Measurements from ENCODE around the gene SALL1.

The SALL1 gene

GRCh38 chr16:51154271-51155171 lies 3.5 kb upstream of the SALL1 start:
- 11% methylated on average over 55 of the region's 55 CpGs for WGBS
- Histone ChIP-seq H3K4ac (ENCODE audit: low read depth in 1 of 2, low read length in 2 of 2) (peak overlapping the region; percentile 93), H2BK120ac (ENCODE audit: low read depth, low read length) (peak overlapping the region; percentile 83), H3K18ac (ENCODE audit: low read depth in 1 of 2, low read length in 2 of 2) (peak overlapping the region; percentile 82 to 99), H3K9ac (ENCODE audit: low read length) (peak overlapping the region; percentile 70), H3K14ac (ENCODE audit: low read length in 2 of 2) (no peak overlapping the region), H3K9me3 (ENCODE audit: control insufficient read depth, low read length) (no peaks in the 10 kb centered on the region), H3K27ac (ENCODE audit: low read length, poor library complexity, severe bottlenecking) (no peak overlapping the region), H2BK15ac (ENCODE audit: low read depth, poor library complexity, severe bottlenecking) (peak overlapping the region; percentile 90), H3K4me2 (ENCODE audit: low read length, poor library complexity, severe bottlenecking) (peak overlapping the region; percentile 94), H2BK5ac (ENCODE audit: low read depth, low read length, poor library complexity, severe bottlenecking) (no peak overlapping the region), H4K91ac (ENCODE audit: low read length) (peak overlapping the region; percentile 91), H2AK5ac (ENCODE audit: low read length, severe bottlenecking) (no peak overlapping the region), H3K23ac (ENCODE audit: low read length in 2 of 2) (peak overlapping the region in 1 of 2 experiments; percentile 6), H2BK12ac (ENCODE audit: low read length in 2 of 2) (peak overlapping the region; percentile 49 to 94), H3K36me3 (ENCODE audit: control insufficient read depth in 1 of 2, insufficient read depth in 2 of 2, low read depth in 1 of 2, low read length in 2 of 2) (no peaks in the 10 kb centered on the region), H3K4me3 (ENCODE audit: insufficient read depth in 1 of 2, low read depth in 1 of 2, low read length in 2 of 2) (peak overlapping the region; percentile 20 to 75), H4K8ac (ENCODE audit: low read length) (peak overlapping the region; percentile 81), H3K27me3 (ENCODE audit: control insufficient read depth in 1 of 2, insufficient read depth in 1 of 2, low read length in 2 of 2) (peaks cover 49 to 58% of the 10 kb centered on the region in 2 experiments), H2AFZ (ENCODE audit: low read depth, low read length) (peak overlapping the region; percentile 44), H3K4me1 (ENCODE audit: control insufficient read depth, insufficient read depth, low read depth, low read length) (peaks cover 33% of the 10 kb centered on the region), H3K79me1 (replicated peaks; ENCODE audit: low read length, poor library complexity, severe bottlenecking) (peaks cover 8% of the 10 kb centered on the region)
- DNase-seq: peak; percentile 66

GRCh38 chr16:51153577-51154031 lies 2.5 kb upstream of the SALL1 start:
- Histone ChIP-seq H3K18ac (ENCODE audit: low read depth in 1 of 2, low read length in 2 of 2) (peak overlapping the region in 1 of 2 experiments; percentile 92), H3K36me3 (ENCODE audit: control insufficient read depth in 1 of 2, insufficient read depth in 2 of 2, low read depth in 1 of 2, low read length in 2 of 2) (no peaks in the 10 kb centered on the region), H3K27me3 (ENCODE audit: control insufficient read depth in 1 of 2, insufficient read depth in 1 of 2, low read length in 2 of 2) (peaks cover 49 to 59% of the 10 kb centered on the region in 2 experiments), H4K8ac (ENCODE audit: low read length) (peak overlapping the region; percentile 10), H3K9ac (ENCODE audit: low read length) (peak overlapping the region; percentile 89), H3K4me2 (ENCODE audit: low read length, poor library complexity, severe bottlenecking) (peak overlapping the region; percentile 74), H3K9me3 (ENCODE audit: control insufficient read depth, low read length) (no peaks in the 10 kb centered on the region), H3K27ac (ENCODE audit: low read length, poor library complexity, severe bottlenecking) (no peak overlapping the region), H2AFZ (ENCODE audit: low read depth, low read length) (no peak overlapping the region), H2BK5ac (ENCODE audit: low read depth, low read length, poor library complexity, severe bottlenecking) (no peak overlapping the region), H2BK15ac (ENCODE audit: low read depth, poor library complexity, severe bottlenecking) (no peak overlapping the region), H2BK120ac (ENCODE audit: low read depth, low read length) (no peak overlapping the region), H3K79me1 (replicated peaks; ENCODE audit: low read length, poor library complexity, severe bottlenecking) (peaks cover 8% of the 10 kb centered on the region), H3K4ac (ENCODE audit: low read depth in 1 of 2, low read length in 2 of 2) (peak overlapping the region in 1 of 2 experiments; percentile 54), H3K4me1 (ENCODE audit: control insufficient read depth, insufficient read depth, low read depth, low read length) (peaks cover 33% of the 10 kb centered on the region), H4K91ac (ENCODE audit: low read length) (no peak overlapping the region), H2AK5ac (ENCODE audit: low read length, severe bottlenecking) (no peak overlapping the region), H3K23ac (ENCODE audit: low read length in 2 of 2) (no peak overlapping the region), H3K14ac (ENCODE audit: low read length in 2 of 2) (peak overlapping the region in 1 of 2 experiments; percentile 85), H3K4me3 (ENCODE audit: insufficient read depth in 1 of 2, low read depth in 1 of 2, low read length in 2 of 2) (peak overlapping the region; percentile 34 to 85), H2BK12ac (ENCODE audit: low read length in 2 of 2) (peak overlapping the region in 1 of 2 experiments; percentile 59)
- under 1% methylated on average over 29 of the region's 32 CpGs for WGBS
- peak; percentile 58 for DNase-seq

GRCh38 chr16:51152691-51153576 lies 1.9 kb upstream of the SALL1 start:
- H3K9me3 ChIP-seq (ENCODE audit: control insufficient read depth, low read length): no peaks in the 10 kb centered on the region
- peak overlapping the region; percentile 99 for H2BK15ac ChIP-seq (ENCODE audit: low read depth, poor library complexity, severe bottlenecking)
- H3K4me1 ChIP-seq (ENCODE audit: control insufficient read depth, insufficient read depth, low read depth, low read length): peaks cover 33% of the 10 kb centered on the region
- peaks cover 46 to 57% of the 10 kb centered on the region in 2 experiments for H3K27me3 ChIP-seq (ENCODE audit: control insufficient read depth in 1 of 2, insufficient read depth in 1 of 2, low read length in 2 of 2)
- H3K4me3 ChIP-seq (ENCODE audit: insufficient read depth in 1 of 2, low read depth in 1 of 2, low read length in 2 of 2): peak overlapping the region; percentile 85 to 94
- H3K14ac ChIP-seq (ENCODE audit: low read length in 2 of 2): peak overlapping the region in 1 of 2 experiments; percentile 92
- peak overlapping the region in 1 of 2 experiments; percentile 98 for H3K23ac ChIP-seq (ENCODE audit: low read length in 2 of 2)
- H3K4me2 ChIP-seq (ENCODE audit: low read length, poor library complexity, severe bottlenecking): peak overlapping the region; percentile 74
- peak overlapping the region; percentile 19 to 84 for H2BK12ac ChIP-seq (ENCODE audit: low read length in 2 of 2)
- peak; percentile 73 for DNase-seq
- H2AK5ac ChIP-seq (ENCODE audit: low read length, severe bottlenecking): no peak overlapping the region
- no peaks in the 10 kb centered on the region for H3K36me3 ChIP-seq (ENCODE audit: control insufficient read depth in 1 of 2, insufficient read depth in 2 of 2, low read depth in 1 of 2, low read length in 2 of 2)
- H3K4ac ChIP-seq (ENCODE audit: low read depth in 1 of 2, low read length in 2 of 2): peak overlapping the region; percentile 5 to 83
- H2AFZ ChIP-seq (ENCODE audit: low read depth, low read length): no peak overlapping the region
- H3K79me1 ChIP-seq (replicated peaks; ENCODE audit: low read length, poor library complexity, severe bottlenecking): peaks cover 8% of the 10 kb centered on the region
- peak overlapping the region; percentile 88 for H4K8ac ChIP-seq (ENCODE audit: low read length)
- peak overlapping the region; percentile 89 for H3K9ac ChIP-seq (ENCODE audit: low read length)
- H3K27ac ChIP-seq (ENCODE audit: low read length, poor library complexity, severe bottlenecking): peak overlapping the region; percentile 56
- H2BK5ac ChIP-seq (ENCODE audit: low read depth, low read length, poor library complexity, severe bottlenecking): peak overlapping the region; percentile 81
- peak overlapping the region; percentile 80 for H4K91ac ChIP-seq (ENCODE audit: low read length)
- peak overlapping the region; percentile 39 for H2BK120ac ChIP-seq (ENCODE audit: low read depth, low read length)
- WGBS: 0% methylated on average over 42 of the region's 60 CpGs
- H3K18ac ChIP-seq (ENCODE audit: low read depth in 1 of 2, low read length in 2 of 2): peak overlapping the region; percentile 92 to 99
